NCI-H82 treated with DMSO at 0.1 percent for 48 hours (cell line): Measurements from ENCODE around the gene BANF1.

Source experiments
- DNase-seq: peaks from one replicate; lab custom pipeline; 2025; ENCODE audit not compliant: unreplicated experiment; lab: John Stamatoyannopoulos, UW

Gene BANF1, protein sequence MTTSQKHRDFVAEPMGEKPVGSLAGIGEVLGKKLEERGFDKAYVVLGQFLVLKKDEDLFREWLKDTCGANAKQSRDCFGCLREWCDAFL

DNA sequence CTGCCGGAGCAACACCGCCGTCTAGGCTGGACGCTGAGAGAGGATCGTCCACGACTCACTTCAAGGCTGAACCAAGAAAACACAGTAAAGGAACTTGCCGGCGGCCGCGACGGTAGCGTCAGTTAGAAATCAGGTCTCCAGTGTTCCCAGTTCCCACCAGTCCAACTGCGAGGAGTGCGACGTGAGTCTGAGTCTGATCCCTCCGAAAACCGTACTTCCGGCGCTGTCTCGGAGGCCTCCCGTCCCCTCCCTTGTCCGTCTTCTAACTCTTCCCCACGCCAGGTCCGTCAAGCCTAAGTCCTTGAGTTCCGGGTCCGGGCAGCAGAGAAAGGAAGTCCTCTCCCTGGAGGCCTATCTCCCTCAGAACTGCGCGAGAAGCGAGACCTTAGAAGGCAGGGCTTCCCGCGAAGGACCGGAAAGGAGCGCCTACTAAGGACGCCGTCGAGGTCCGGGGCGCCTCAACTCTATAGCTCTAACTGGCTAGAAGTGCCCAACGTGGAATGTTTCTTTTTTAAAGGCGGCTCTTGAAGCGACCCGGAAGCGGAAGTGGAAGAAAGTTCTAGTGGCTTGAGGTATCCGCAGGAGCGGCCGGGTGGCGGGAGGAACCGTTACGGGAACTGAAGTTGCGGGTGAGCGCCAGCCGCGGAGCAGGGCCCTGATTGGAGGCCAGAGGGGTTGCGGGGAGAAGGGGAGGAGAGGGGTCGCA is at the start of gene BANF1, which contains the start of gene EIF1AD:
Gene BANF1, plus strand, starts transcription at position 562 of the 706 bp plus-strand sequence. CDS start 748 bp downstream, outside the sequence.
Gene EIF1AD, minus strand, starts transcription at position 216 of the 706 bp plus-strand sequence. CDS start 1,768 bp downstream, outside the sequence.
- DNase-seq, result peak; percentile 88

- no peak for DNase-seq
These were observed 48.8 kb upstream of the BANF1 start for GRCh38 chr11:65953471-65953870.

- DNase-seq, result no peak
These were observed 47.5 kb upstream of the BANF1 start for GRCh38 chr11:65954771-65955170.

GRCh38 chr11:65958291-65958690 is 44.0 kb upstream of the BANF1 start:
- DNase-seq, result no peak

- no peak for DNase-seq
These were observed 43.4 kb upstream of the BANF1 start for GRCh38 chr11:65958774-65959420.

- no peak for DNase-seq
These were observed 41.5 kb upstream of the BANF1 start for GRCh38 chr11:65960824-65961266.

- peak; percentile 91 for DNase-seq
These were observed 40.8 kb upstream of the BANF1 start, which contains the start of gene SART1 for GRCh38 chr11:65961267-65962140. TSS of gene SART1 (plus strand) at chr11:65961734. CDS start at chr11:65961781, 47 bp downstream.

DNA sequence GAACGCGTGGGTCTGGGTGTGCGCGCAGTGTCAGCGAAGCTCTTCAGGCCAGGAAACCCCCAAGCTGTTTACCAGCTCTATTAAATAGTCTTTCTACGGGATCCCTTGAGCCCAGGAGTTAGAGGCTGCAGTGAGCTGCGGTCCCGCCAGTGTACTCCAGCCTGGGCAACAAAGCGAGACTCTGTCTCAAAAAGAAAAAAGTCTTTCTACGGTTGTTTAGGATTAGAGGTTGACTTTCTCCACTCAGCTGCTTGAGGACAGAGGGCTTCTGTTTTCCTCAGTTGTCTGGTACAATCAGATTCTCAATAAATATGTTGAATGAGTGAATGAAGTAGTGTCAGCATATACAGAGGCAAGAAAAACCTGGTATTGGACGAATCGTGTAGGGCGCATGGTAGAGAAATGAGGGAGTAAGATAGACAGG is 40.1 kb upstream of the BANF1 start:
- no peak for DNase-seq

GRCh38 chr11:65964906-65965305 is 37.4 kb upstream of the BANF1 start:
- DNase-seq, result no peak

GRCh38 chr11:65965986-65966762 is 36.1 kb upstream of the BANF1 start:
- DNase-seq, result no peak

DNA sequence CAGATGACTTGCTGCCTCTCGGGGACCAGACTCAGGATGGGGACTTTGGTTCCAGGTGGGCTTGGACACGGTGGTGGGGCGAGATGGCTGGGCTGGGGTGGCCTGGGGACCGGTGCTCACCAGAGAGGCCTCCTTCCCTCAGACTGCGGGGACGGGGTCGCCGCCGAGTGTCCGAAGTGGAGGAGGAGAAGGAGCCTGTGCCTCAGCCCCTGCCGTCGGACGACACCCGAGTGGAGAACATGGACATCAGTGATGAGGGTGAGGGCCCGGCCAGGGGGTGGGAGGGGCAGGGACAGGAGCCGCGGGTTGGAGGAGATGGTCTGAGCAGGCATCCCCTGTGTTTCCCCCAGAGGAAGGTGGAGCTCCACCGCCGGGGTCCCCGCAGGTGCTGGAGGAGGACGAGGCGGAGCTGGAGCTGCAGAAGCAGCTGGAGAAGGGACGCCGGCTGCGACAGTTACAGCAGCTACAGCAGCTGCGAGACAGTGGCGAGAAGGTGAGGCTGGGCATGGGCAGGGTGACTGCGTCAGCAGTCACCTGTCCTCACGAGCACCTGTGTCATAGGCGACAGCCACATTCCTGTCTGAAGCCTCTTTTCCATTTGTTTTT is 34.9 kb upstream of the BANF1 start:
- no peak for DNase-seq

DNA sequence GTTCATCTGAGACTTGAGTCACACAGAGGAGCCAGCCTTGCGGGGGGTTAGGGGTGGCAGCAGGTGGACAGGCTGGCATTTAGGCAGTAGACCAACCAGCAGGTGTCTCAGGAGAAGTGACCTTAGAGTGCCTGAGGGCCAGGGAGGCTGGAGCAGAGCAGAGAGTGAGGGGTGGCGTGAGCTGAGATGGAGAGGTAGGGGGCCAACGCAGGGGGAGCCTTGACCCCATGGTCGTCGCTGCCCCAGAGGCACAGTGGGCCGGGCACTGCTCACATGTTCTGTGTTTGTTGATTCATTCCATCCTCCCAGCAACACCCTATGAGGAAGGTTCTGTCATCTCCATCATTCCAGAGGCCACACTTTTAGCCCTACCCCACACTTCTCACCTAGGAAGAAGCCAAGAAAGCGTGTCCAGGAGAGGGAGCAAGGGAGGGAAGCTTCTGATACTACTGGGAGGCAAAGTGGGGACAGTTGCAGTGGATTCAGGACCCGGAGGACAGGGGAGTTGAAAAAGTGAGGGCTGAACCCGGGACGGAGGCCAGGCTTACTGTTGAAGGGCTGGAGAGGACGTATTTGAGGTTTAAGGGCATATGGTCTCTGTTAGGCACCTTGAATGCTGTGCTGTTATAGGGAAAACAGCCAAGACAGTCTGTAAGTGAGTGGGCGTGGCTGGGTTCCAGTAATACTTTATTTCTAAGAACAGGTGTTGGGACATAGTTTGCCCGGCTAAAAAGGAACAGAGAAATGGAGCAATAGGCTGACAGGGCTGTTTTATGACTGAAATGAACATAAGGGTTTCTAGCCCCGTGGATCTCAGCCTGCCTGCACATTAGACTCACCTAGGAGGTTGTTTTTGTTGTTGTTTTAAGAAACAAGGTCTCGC is 33.5 kb upstream of the BANF1 start:
- DNase-seq, result no peak

- no peak for DNase-seq
These were observed 30.2 kb upstream of the BANF1 start for GRCh38 chr11:65972116-65972515.

DNA sequence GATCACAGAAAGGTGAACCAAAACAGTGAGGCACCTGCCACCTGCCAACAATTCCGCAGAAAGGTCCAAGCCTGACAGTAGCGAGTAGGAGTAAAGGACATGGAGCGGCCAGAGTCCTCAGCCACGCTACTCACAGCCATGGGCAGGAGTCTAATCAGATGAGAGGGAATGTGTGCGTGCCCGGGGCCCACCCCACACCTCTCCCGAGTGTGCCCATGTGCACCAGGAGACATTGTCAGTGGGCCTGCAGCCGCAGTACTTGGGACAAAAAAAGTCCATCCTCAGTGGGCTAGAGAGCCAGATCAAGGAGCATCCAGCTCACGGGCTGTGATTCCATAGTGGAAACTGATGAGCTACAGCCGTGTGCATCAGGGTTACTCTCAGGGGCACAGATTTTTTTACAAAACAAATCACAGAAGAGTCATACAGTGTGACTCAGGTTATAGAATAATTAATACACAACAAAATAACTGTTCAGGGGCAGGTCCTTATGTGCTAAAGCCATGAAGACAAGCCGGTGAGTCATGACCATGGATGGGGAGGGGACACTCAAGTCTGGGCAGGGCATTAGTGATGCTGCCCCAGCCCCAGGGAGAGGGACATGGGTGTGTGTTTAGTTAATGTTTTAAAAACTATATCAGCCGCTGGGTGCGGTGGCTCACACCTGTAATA is 28.7 kb upstream of the BANF1 start:
- DNase-seq, result no peak

DNA sequence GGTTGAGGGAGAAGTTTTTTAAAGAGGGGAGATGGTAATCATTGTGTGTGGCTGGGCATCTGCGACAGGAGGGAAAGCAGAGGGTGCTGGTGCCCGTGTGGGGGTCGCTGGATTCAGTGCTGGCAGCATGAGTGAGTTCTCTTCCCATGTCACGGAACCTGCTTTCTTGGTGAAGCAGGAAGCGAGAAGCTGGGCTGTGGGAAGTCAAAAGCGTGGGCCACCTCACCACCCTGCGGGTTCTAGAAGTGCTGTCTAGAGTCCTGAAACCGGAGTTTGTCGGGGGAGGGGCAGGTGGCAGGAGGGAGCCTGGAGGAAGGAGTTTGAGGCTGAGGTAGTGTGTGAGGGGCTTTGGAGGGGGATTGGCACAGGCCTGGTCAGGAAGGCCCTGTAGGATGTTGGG is 26.5 kb upstream of the BANF1 start:
- DNase-seq, result no peak

- DNase-seq, result no peak
These were observed 25.8 kb upstream of the BANF1 start for GRCh38 chr11:65976216-65977176.
